H9 (cell line): ENCODE results near the gene ITLN1. TPM values are rescaled to one million over a fixed set of nuclear protein-coding genes. Genes with fewer than 3 reads are reported as not detected.

Experiments
- DNase-seq: peaks from one replicate; pipeline ENCODE4 v3.0.0-alpha.2; 2017
- H2AFZ ChIP-seq: one replicate; pipeline ENCODE4 v1.6.1; 2013; ENCODE audit warnings: mild to moderate bottlenecking, low read length, control low read depth, moderate library complexity
- H2AK5ac ChIP-seq: 2 replicates; pipeline ENCODE4 v1.6.1; 2013; ENCODE audit warnings: low read length, control low read depth, mixed read lengths; ENCODE audit not compliant: insufficient read length
- H2BK120ac ChIP-seq: one replicate; pipeline ENCODE4 v1.6.1; 2013; ENCODE audit warnings: low read depth, mild to moderate bottlenecking, low read length, control low read depth, inconsistent platforms; ENCODE audit not compliant: poor library complexity, severe bottlenecking
- H2BK12ac ChIP-seq: 2 replicates; pipeline ENCODE4 v1.6.1; 2013; ENCODE audit warnings: low read length, control low read depth, mixed read lengths, low read depth; ENCODE audit not compliant: insufficient read length
- H2BK15ac ChIP-seq: 2 replicates; pipeline ENCODE4 v1.6.1; 2013; ENCODE audit warnings: low read depth, low read length, control low read depth
- H2BK20ac ChIP-seq: one replicate; pipeline ENCODE4 v1.6.1; 2013; ENCODE audit warnings: low read depth, mild to moderate bottlenecking, low read length, control low read depth, inconsistent platforms; ENCODE audit not compliant: poor library complexity, severe bottlenecking
- H2BK5ac ChIP-seq: 2 replicates; pipeline ENCODE4 v1.6.1; 2013; ENCODE audit warnings: low read length, control low read depth, mixed read lengths; ENCODE audit not compliant: insufficient read length
- H3K14ac ChIP-seq: 2 replicates; pipeline ENCODE4 v1.6.1; 2013; ENCODE audit warnings: low read length, control low read depth; ENCODE audit not compliant: insufficient read depth
- H3K18ac ChIP-seq: 2 replicates; pipeline ENCODE4 v1.6.1; 2013; ENCODE audit warnings: low read depth, mild to moderate bottlenecking, mixed read lengths, low read length, control low read depth; ENCODE audit not compliant: insufficient read length
- H3K23ac ChIP-seq: 2 replicates; pipeline ENCODE4 v1.6.1; 2013; ENCODE audit warnings: low read length, control low read depth, mixed read lengths, low read depth; ENCODE audit not compliant: insufficient read length
- H3K23me2 ChIP-seq: 2 replicates; pipeline ENCODE4 v1.6.1; 2013; ENCODE audit warnings: low read depth, mild to moderate bottlenecking, mixed read lengths, low read length, control low read depth; ENCODE audit not compliant: insufficient read length, poor library complexity, severe bottlenecking
- H3K27ac ChIP-seq: 2 replicates; pipeline ENCODE4 v1.5.1; 2013; ENCODE audit warnings: low read length, control low read depth, mixed read lengths, low read depth; ENCODE audit not compliant: insufficient read length
- H3K27me3 ChIP-seq: 2 replicates; pipeline ENCODE4 v1.6.1; 2013; ENCODE audit warnings: low read length, control low read depth, inconsistent platforms; ENCODE audit not compliant: insufficient read depth
- H3K4ac ChIP-seq: 2 replicates; pipeline ENCODE4 v1.6.1; 2013; ENCODE audit warnings: low read depth, mild to moderate bottlenecking, control low read depth, inconsistent platforms, low read length, moderate library complexity
- H3K4me1 ChIP-seq: 2 replicates; pipeline ENCODE4 v1.6.1; 2013; ENCODE audit warnings: low read length, control low read depth, inconsistent platforms; ENCODE audit not compliant: insufficient read depth
- H3K4me2 ChIP-seq: 2 replicates; pipeline ENCODE4 v1.6.1; 2013; ENCODE audit warnings: low read length, control low read depth, mixed read lengths; ENCODE audit not compliant: insufficient read length, insufficient read depth
- H3K56ac ChIP-seq: 2 replicates; pipeline ENCODE4 v1.6.1; 2013; ENCODE audit warnings: low read depth, mild to moderate bottlenecking, mixed read lengths, low read length, control low read depth; ENCODE audit not compliant: insufficient read length
- H3K79me1 ChIP-seq: 2 replicates; pipeline ENCODE4 v1.6.1; 2013; ENCODE audit warnings: low read depth, mild to moderate bottlenecking, moderate library complexity, low read length, control low read depth, inconsistent platforms; ENCODE audit not compliant: insufficient read depth, poor library complexity, severe bottlenecking
- H3K79me2 ChIP-seq: 2 replicates; pipeline ENCODE4 v1.6.1; 2013; ENCODE audit warnings: low read length, control low read depth, inconsistent platforms; ENCODE audit not compliant: insufficient read depth
- H3K9ac ChIP-seq: 2 replicates; pipeline ENCODE4 v1.6.1; 2013; ENCODE audit warnings: low read length, control low read depth, mixed read lengths; ENCODE audit not compliant: insufficient read length; ENCODE audit errors: extremely low read depth
- H3K9me3 ChIP-seq: one replicate; pipeline ENCODE4 v1.6.1; 2013; ENCODE audit warnings: low read depth, low read length, inconsistent platforms; ENCODE audit not compliant: control insufficient read depth
- H3T11ph ChIP-seq: one replicate; pipeline ENCODE4 v1.6.1; 2013; ENCODE audit warnings: mild to moderate bottlenecking, low read length, control low read depth, inconsistent platforms
- H4K20me1 ChIP-seq: one replicate; pipeline ENCODE4 v1.6.1; 2013; ENCODE audit not compliant: control insufficient read depth, insufficient read length, insufficient read depth
- H4K5ac ChIP-seq: 2 replicates; pipeline ENCODE4 v1.6.1; 2013; ENCODE audit warnings: low read depth, mild to moderate bottlenecking, mixed read lengths, low read length, control low read depth; ENCODE audit not compliant: insufficient read length
- H4K8ac ChIP-seq: replicated peaks from 2 replicates; pipeline ENCODE4 v1.6.1; 2013; ENCODE audit warnings: low read length, control low read depth, mixed read lengths, low read depth; ENCODE audit not compliant: insufficient read length
- H4K91ac ChIP-seq: 2 replicates; pipeline ENCODE4 v1.6.1; 2013; ENCODE audit warnings: low read depth, mild to moderate bottlenecking, moderate library complexity, mixed read lengths, low read length, control low read depth; ENCODE audit not compliant: insufficient read length
- H3K27ac Mint-ChIP-seq, 3 experiments: 2 replicates in 2 of 3; 3 replicates in 1 of 3; pipeline ENCODE4 v1.8.0; 2020 to 2021; ENCODE audit warnings: mixed read lengths in 3 of 3, mild to moderate bottlenecking in 1 of 3, moderate library complexity in 1 of 3
- H3K27me3 Mint-ChIP-seq: 2 replicates; pipeline ENCODE4 v1.8.0; 2021; ENCODE audit warnings: low read depth, mild to moderate bottlenecking, moderate library complexity, mixed read lengths
- H3K36me3 Mint-ChIP-seq, 3 experiments: 2 replicates in 2 of 3; 3 replicates in 1 of 3; pipeline ENCODE4 v1.8.0; 2020 to 2021; ENCODE audit warnings: low read depth in 3 of 3, mixed read lengths in 3 of 3; ENCODE audit not compliant: insufficient read depth in 1 of 3
- H3K4me1 Mint-ChIP-seq, 2 experiments: 2 replicates each; pipeline ENCODE4 v1.8.0; 2020; ENCODE audit warnings: mixed read lengths in 2 of 2
- H3K4me3 Mint-ChIP-seq, 2 experiments: 2 replicates in 1 of 2; 3 replicates in 1 of 2; pipeline ENCODE4 v1.8.0; 2020 to 2021; ENCODE audit warnings: mild to moderate bottlenecking in 2 of 2, mixed read lengths in 2 of 2, moderate library complexity in 1 of 2
- H3K9me3 Mint-ChIP-seq, 2 experiments: 2 replicates in 1 of 2; 3 replicates in 1 of 2; pipeline ENCODE4 v1.8.0; 2020; ENCODE audit warnings: mild to moderate bottlenecking in 2 of 2, mixed read lengths in 2 of 2, moderate library complexity in 1 of 2
- CTCF ChIP-seq: fragments of 200-600 bp; sonication (generic); conservative IDR thresholded peaks from 3 replicates; pipeline ENCODE4 v1.8.0; 2021; ENCODE audit warnings: antibody characterized with exemption, mild to moderate bottlenecking
- WGBS: extraction: QIAGEN DNeasy Blood & Tissue Kit; methylation state at CpG from one replicate; pipeline ENCODE4 v1.1.7; 2013; ENCODE audit warnings: missing lambda C conversion rate, low lambda C conversion rate, mixed read lengths; ENCODE audit not compliant: insufficient read length; ENCODE audit errors: extremely low coverage; 5-methylcytosine and 5-hydroxymethylcytosine counted together
- total RNA-seq: library from RNA; stranded (reverse); gene quantifications from 2 replicates; pipeline ENCODE4 v1.2.1, GENCODE V29; 2021

The ITLN1 gene
- total RNA-seq, 1 experiment from 2014 or later = not detected

DNA sequence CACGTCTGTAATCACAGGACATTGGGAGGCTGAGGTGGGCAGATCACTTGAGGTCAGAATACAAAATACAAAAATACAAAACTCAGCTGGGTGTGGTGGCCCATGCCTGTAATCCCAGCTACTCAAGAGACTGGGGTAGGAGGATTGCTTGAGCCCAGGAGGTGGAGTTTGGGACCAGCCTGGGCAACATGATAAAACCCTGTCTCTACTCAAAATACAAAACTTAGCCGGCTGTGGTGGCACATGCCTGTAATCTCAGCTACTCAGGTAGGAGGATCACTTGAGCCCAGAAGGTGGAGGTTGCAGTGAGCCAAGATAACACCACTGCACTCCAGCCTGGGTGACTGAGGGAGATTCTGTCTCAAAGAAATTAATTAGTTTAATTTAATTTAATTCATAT is 6.5 kb upstream of the ITLN1 start:
- Histone ChIP-seq H3K79me1 (no peaks in the 10 kb centered on the region), H3K14ac (no peak overlapping the region), H2BK5ac (no peak overlapping the region), H3K79me2 (no peaks in the 10 kb centered on the region), H3K23me2 (no peaks in the 10 kb centered on the region), H3T11ph (no peak overlapping the region), H2BK15ac (no peak overlapping the region), H3K4me1 (no peaks in the 10 kb centered on the region), H2BK12ac (no peak overlapping the region), H4K8ac (no peak overlapping the region), H3K9me3 (no peaks in the 10 kb centered on the region), H4K20me1 (no peaks in the 10 kb centered on the region), H2AFZ (no peak overlapping the region), H3K27me3 (no peaks in the 10 kb centered on the region), H3K18ac (no peak overlapping the region), H3K27ac (no peak overlapping the region), H4K5ac (no peak overlapping the region), H2BK120ac (no peak overlapping the region), H3K4me2 (no peak overlapping the region), H3K4ac (no peak overlapping the region), H3K23ac (no peak overlapping the region), H3K56ac (no peak overlapping the region), H3K9ac (no peak overlapping the region), H4K91ac (no peak overlapping the region), H2AK5ac (no peak overlapping the region), H2BK20ac (no peak overlapping the region)
- no peaks in the 10 kb centered on the region for H3K4me1 Mint-ChIP-seq
- H3K36me3 Mint-ChIP-seq = no peaks in the 10 kb centered on the region; a peak in 2 of 7 replicates
- peaks cover 8% of the 10 kb centered on the region for H3K27me3 Mint-ChIP-seq
- no peak overlapping the region; a peak in 1 of 5 replicates for H3K4me3 Mint-ChIP-seq
- no peak for TF ChIP-seq CTCF
- no peak for DNase-seq
- H3K9me3 Mint-ChIP-seq = peaks cover 4 to 10% of the 10 kb centered on the region in 2 experiments; a peak in 3 of 5 replicates
- no CpG with 5 or more reads among the region's 2 CpGs for WGBS
- no peak overlapping the region for H3K27ac Mint-ChIP-seq
